GM03348 (cell line): ENCODE results near the gene MEGF6.

Experiments used
- DNase-seq: peaks from one replicate; pipeline ENCODE4 v3.0.0; 2012; ENCODE audit warnings: low spot score

MEGF6 gene

GRCh38 chr1:3608154-3608553 is 3.2 kb downstream of the MEGF6 start:
- DNase-seq, result no peak

GRCh38 chr1:3607703-3608065 is 3.6 kb downstream of the MEGF6 start:
- no peak for DNase-seq

DNA sequence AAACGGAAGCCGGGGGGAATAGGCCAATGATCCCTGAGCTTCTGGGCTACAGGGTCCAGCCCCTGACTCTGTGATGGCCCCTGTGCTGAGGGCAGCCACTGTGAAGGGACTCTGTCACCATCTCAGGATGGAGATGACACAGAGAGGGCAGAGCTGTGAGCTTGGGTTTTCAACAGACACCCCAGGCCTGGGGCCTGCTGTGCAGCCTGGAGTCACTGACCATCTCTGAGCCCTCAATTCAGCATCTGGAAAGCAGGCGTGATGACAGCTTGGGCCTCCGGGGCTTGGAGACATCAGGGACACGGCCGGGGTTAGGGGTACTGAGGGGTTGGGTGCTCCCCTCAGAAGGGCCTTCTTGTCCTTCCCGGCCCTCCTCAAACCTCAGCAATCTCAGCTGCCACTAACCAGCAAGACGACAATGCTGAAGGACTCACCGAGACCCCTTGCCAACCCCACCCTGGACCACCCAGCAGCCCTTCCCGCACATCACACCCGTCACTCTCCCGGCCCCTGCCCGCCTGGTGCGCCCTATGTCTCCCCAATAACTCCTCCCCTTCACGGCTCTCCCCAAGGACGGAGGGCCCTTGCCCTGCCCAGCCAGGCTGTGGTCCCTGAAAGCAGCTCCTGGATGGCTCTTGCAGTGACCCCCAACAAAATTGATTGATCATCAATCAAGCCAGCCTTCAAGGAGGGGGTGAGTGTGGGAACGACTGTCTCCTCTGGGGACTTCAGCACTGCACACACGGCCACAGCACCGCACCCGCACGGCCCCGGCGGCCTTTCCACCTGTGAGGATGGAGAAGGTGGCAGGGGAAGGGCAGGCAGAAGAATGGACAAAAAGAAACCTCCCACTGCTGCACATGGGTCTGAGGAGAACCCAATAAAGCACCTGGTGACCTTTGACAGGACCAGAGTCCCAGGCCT is 4.3 kb downstream of the MEGF6 start:
- no peak for DNase-seq

GRCh38 chr1:3604997-3605823 is 6.1 kb downstream of the MEGF6 start:
- no peak for DNase-seq

GRCh38 chr1:3604468-3604974 is 6.8 kb downstream of the MEGF6 start:
- DNase-seq, result no peak

DNA sequence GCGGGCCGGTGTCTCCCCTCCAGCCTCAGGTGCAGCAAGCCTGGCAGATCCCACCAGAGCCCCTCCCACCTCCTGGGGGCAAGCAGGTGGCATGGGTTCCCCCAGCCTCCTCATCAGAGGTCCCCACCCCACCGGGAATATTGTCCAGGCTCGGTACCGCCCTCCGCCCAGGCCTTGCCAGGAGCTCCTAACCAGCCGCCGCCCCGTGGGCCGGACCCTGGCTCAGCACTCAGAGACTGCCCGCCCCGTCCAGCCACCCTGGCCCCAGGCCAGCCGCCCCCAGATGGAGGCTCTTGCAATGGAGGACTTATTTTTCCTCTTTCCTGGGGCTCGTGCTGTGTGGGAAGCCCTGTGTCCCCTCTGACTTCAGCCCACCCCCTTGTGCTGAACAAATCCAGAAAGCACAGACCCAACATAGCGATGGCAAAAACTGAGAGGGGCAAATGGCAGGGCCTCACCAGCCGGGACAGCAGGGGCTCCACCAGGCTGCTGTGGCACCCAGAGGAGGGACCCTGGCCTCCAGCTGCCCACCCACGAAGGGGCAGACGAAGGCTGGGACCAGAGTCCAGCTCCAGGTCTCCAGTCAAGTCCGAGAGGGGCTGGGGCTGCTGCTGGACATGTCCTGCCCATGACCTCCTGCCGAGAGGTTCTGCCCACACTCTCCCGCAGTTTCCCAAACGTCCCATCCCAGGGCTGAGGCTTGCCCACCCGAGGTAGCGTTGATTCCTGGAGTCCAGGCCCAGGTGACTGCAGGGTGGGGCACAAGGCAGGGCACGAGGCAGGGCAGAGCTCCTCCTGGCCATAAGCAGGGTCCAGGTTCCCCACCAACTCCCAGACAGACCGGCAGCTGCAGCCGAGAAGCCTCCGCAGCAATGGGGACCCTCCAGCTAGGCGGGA is 7.5 kb downstream of the MEGF6 start:
- DNase-seq, result no peak

- no peak for DNase-seq
These were observed 8.2 kb downstream of the MEGF6 start for GRCh38 chr1:3603156-3603555.

- no peak for DNase-seq
These were observed 8.9 kb downstream of the MEGF6 start for GRCh38 chr1:3602375-3602774.

DNA sequence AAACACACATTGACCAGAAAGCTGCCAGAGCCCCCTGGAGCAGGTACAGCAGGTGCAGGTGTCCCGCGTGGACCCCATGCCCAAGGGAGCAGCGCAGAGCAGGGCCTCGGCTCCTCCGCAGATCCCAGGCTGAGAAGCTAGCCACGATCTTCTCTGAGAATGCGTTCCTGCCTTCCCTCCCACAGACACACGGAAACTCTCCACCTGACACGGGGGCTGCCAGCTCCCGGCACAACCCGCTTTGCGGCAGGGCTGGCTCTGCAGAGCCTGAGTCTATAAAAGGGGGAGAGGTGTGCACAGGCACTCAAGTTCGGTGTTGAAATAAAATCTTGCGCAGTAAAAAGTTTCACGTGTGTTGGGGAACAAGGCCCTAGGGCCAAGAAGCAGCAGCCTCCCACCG is 9.6 kb downstream of the MEGF6 start:
- no peak for DNase-seq

- no peak for DNase-seq
These were observed 11.0 kb downstream of the MEGF6 start for GRCh38 chr1:3600354-3600753.

- no peak for DNase-seq
These were observed 11.5 kb downstream of the MEGF6 start for GRCh38 chr1:3599816-3600215.

DNA sequence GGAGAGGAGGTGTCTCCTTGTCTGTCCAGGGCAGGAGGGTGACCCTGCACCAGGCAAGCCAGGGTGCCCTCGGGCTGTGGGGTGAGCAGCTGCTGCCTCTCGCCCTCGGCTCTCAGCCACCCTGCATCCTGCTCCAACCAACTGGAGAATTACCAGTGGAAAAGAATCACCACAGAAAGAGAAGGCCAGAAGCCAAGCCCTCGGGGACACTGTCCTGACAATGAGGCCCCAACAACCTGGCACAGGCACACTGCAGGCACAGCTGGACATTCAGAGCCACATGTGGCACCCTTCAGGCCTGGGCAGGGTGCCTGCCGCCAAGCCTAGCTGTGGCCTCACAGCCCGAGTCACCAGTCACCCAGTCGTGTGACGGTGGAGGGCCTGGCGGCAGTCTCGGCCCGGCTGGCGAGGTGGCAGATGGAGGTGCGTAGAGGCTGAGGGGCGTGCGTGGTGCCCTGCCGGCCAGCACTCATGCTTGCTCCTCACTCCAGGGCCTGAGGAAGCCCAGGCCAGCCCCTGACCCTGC is 12.0 kb downstream of the MEGF6 start:
- DNase-seq, result no peak

- DNase-seq, result no peak
These were observed 12.6 kb downstream of the MEGF6 start for GRCh38 chr1:3598522-3599285.

DNA sequence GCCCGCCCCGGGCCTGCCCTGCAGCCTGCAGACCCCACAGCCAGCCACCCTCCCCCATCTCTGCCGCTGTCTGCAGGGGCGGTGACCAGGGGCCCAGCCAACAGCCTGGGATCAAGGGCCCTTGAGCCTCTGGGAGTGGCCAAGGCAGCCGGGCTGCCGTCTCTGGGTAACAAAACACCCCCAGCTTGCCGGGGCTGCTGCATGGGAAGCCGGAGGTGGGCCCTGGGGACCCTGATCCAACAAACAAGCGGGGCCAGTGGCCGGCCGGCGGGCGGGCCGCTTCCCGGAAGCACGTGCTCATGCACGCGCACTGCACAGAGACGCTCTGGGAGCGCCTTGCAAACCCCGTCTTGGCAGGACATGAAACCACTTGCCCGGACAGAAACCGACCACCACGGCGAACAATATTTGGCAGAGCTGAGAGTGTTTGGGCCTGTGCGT is 13.2 kb downstream of the MEGF6 start:
- peak; percentile 43 for DNase-seq

GRCh38 chr1:3597599-3597964 is 13.7 kb downstream of the MEGF6 start:
- no peak for DNase-seq

DNA sequence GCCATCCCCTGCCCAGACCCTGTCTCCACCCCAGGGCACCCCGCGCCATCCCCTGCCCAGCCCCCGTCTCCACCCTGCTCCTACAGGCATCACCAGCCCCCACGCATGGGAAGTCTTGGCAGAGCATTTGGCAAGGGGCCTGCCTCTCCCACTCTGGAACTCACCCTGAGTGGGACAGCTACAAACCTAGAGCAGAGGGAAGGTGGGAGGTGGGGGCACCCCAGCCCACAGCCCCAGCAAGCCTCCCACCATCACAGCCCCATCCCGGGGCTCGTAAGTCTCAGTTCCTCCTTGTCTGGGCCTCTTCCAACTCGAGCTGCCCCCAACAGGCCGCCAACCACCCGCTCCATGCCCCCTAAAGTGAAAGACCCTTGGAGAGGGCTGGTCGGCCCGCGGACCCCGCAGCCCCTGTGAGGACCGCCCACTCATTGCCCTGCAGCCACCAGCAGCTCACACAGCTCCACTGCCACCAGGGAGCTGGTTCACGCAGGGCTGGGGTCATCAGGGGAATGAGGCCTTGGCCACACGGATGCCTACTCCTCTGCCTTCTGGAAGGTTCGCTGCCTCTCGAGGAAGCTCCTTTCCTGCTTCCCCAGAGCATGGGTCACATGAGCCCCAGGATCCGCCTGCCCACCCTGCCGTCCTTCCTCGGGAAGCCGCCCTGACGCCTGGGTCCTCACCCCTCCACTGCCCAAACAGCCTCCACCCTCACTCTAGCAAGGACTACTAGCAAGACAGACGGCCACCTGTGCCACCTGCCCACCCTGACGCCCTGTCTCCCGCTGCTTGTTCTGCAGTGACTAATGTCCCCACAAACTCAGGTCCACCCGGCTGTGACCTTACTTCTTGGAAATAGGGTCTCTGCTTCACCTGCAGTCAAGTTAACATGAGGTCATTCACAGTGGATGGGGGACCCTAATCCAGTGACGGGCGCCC is 14.4 kb downstream of the MEGF6 start:
- DNase-seq, result no peak

DNA sequence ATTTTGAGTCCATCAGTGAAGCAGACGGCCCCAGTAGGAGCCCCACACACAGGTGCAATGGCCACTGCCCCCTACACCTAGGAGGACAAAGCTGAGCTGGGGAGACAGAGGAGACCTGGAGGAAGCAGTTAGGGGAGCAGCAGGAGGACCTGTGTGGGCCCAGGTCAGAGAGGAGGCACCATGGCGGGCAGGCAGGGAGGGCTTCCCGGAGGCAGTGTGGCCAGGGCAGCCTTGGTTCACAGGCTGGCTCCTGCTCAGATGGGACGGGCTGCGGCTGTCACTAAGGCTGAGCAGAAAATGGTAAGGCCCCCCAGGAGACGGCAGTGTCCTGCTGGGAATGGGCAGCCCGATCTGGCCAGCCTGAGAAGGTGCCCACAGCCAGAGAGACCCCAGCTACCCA is 15.4 kb downstream of the MEGF6 start:
- DNase-seq, result no peak

GRCh38 chr1:3594706-3595377 is 16.5 kb downstream of the MEGF6 start:
- no peak for DNase-seq

DNA sequence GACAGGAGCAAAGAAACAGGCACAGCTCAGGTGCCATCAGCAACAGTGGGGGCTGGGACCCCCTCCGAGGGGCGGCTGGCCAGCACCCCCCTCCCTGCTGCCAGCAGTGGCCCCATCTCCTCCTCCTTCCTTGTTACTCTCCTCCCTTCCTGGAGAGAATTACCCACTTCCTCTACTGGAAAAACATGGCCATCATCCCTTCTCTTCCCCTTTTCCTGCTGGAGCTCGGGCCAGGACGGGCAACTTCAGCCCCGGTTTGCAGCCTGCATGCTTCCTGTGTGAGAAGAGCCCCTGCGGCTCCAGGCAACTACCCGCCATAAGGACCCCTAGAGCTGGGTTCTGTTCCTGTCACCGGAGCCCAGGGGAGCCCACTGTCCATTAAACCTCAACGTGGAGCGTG is 17.6 kb downstream of the MEGF6 start:
- no peak for DNase-seq
